NCI-H2171 treated with DMSO at 0.1 percent for 48 hours (cell line): ENCODE data around the gene LRRC14B.
"Not testable (repeated sequence)": the region's sequence is repeated elsewhere in the genome, so short reads cannot be mapped to it uniquely, and the experiment has no call there.

Experiments used
- DNase-seq: peaks from one replicate; lab custom pipeline; 2025; lab: John Stamatoyannopoulos, UW

The LRRC14B gene

GRCh38 chr5:192970-193831, 1.9 kb downstream of the LRRC14B start:
- DNase-seq, result no peak

GRCh38 chr5:194102-194501, 2.8 kb downstream of the LRRC14B start:
- no peak for DNase-seq

GRCh38 chr5:194603-195209, 3.4 kb downstream of the LRRC14B start:
- DNase-seq, result no peak

- no peak for DNase-seq
These were observed 4.3 kb downstream of the LRRC14B start for GRCh38 chr5:195401-196160.

GRCh38 chr5:196350-196749, 5.1 kb downstream of the LRRC14B start:
- no peak for DNase-seq

- not testable (repeated sequence) for DNase-seq
These were observed 5.7 kb downstream of the LRRC14B start for GRCh38 chr5:197031-197430.

GRCh38 chr5:197892-198489, 6.7 kb downstream of the LRRC14B start:
- no peak for DNase-seq

- DNase-seq, result no peak
These were observed 7.4 kb downstream of the LRRC14B start for GRCh38 chr5:198516-199196.

GRCh38 chr5:199197-199949, 8.1 kb downstream of the LRRC14B start:
- no peak for DNase-seq

- no peak for DNase-seq
These were observed 8.8 kb downstream of the LRRC14B start for GRCh38 chr5:199950-200645.

- DNase-seq, result peak; percentile 58
These were observed 9.7 kb downstream of the LRRC14B start for GRCh38 chr5:200985-201384.

- no peak for DNase-seq
These were observed 10.4 kb downstream of the LRRC14B start for GRCh38 chr5:201672-202071.

- DNase-seq, result no peak
These were observed 12.1 kb downstream of the LRRC14B start for GRCh38 chr5:203246-203930.

GRCh38 chr5:204001-204400, 12.7 kb downstream of the LRRC14B start:
- no peak for DNase-seq

- DNase-seq, result no peak
These were observed 13.2 kb downstream of the LRRC14B start for GRCh38 chr5:204462-204861.

GRCh38 chr5:204966-205670, 13.8 kb downstream of the LRRC14B start:
- no peak for DNase-seq

GRCh38 chr5:206406-206805, 15.1 kb downstream of the LRRC14B start:
- no peak for DNase-seq

GRCh38 chr5:206927-207536, 15.7 kb downstream of the LRRC14B start:
- no peak for DNase-seq

- DNase-seq, result no peak
These were observed 16.3 kb downstream of the LRRC14B start for GRCh38 chr5:207599-207998.
